Astrocyte (in vitro differentiated cells and primary cell): ENCODE data around the gene MACROH2A1. TPM values are rescaled to one million over a fixed set of nuclear protein-coding genes. Genes with fewer than 3 reads are reported as not detected.

Experiments used
- DNase-seq: peaks from one replicate; pipeline ENCODE4 v3.0.0-alpha.2; 2010; ENCODE audit warnings: low read depth
- FAIRE-seq: peaks from 2 replicates; lab custom pipeline; 2011; peaks lifted over from hg19 to GRCh38; lab: Jason Lieb, UNC
- H2AFZ ChIP-seq: 2 replicates; pipeline ENCODE4 v1.6.0; 2012; ENCODE audit warnings: low read depth, low read length, inconsistent platforms
- H3K27ac ChIP-seq: 2 replicates; pipeline ENCODE4 v1.5.1; 2011; ENCODE audit warnings: low read depth, low read length, inconsistent platforms
- H3K27me3 ChIP-seq: 2 replicates; pipeline ENCODE4 v1.6.0; 2011; ENCODE audit warnings: low read length, inconsistent platforms; ENCODE audit not compliant: insufficient read depth
- H3K36me3 ChIP-seq: 2 replicates; pipeline ENCODE4 v1.5.1; 2011; ENCODE audit warnings: low read length, inconsistent platforms; ENCODE audit not compliant: insufficient read depth
- H3K4me1 ChIP-seq: 2 replicates; pipeline ENCODE4 v1.5.1; 2011; ENCODE audit warnings: low read length, inconsistent platforms; ENCODE audit not compliant: insufficient read depth
- H3K4me2 ChIP-seq: 2 replicates; pipeline ENCODE4 v1.6.0; 2012; ENCODE audit warnings: low read length, inconsistent platforms
- H3K4me3 ChIP-seq: 2 replicates; pipeline ENCODE4 v1.5.1; 2011; ENCODE audit warnings: low read depth, mild to moderate bottlenecking, low read length, inconsistent platforms; ENCODE audit not compliant: insufficient read depth
- H3K79me2 ChIP-seq: 2 replicates; pipeline ENCODE4 v1.6.0; 2012; ENCODE audit warnings: mild to moderate bottlenecking, low read length, inconsistent platforms; ENCODE audit not compliant: insufficient read depth
- H3K9ac ChIP-seq: 2 replicates; pipeline ENCODE4 v1.6.0; 2012; ENCODE audit warnings: mild to moderate bottlenecking, low read length, inconsistent platforms
- H3K9me3 ChIP-seq: 2 replicates; pipeline ENCODE4 v1.5.1; 2012; ENCODE audit warnings: low read depth, mild to moderate bottlenecking, low read length, inconsistent platforms; ENCODE audit not compliant: insufficient read depth
- H4K20me1 ChIP-seq: 2 replicates; pipeline ENCODE4 v1.6.0; 2012; ENCODE audit warnings: low read length, inconsistent platforms; ENCODE audit not compliant: insufficient read depth
- H3K27ac Mint-ChIP-seq: one replicate; pipeline ENCODE4 v1.8.0; 2021; ENCODE audit warnings: mild to moderate bottlenecking, mixed read lengths; ENCODE audit not compliant: unreplicated experiment
- H3K27me3 Mint-ChIP-seq: one replicate; pipeline ENCODE4 v1.8.0; 2021; ENCODE audit warnings: low read depth, mixed read lengths; ENCODE audit not compliant: unreplicated experiment
- H3K36me3 Mint-ChIP-seq: one replicate; pipeline ENCODE4 v1.8.0; 2021; ENCODE audit warnings: low read depth, mixed read lengths; ENCODE audit not compliant: unreplicated experiment
- H3K4me1 Mint-ChIP-seq: one replicate; pipeline ENCODE4 v1.8.0; 2021; ENCODE audit warnings: low read depth, mixed read lengths; ENCODE audit not compliant: unreplicated experiment
- H3K4me3 Mint-ChIP-seq: one replicate; pipeline ENCODE4 v1.8.0; 2021; ENCODE audit warnings: mild to moderate bottlenecking, moderate library complexity, mixed read lengths; ENCODE audit not compliant: unreplicated experiment
- H3K9me3 Mint-ChIP-seq: one replicate; pipeline ENCODE4 v1.8.0; 2021; ENCODE audit warnings: mild to moderate bottlenecking, mixed read lengths; ENCODE audit not compliant: unreplicated experiment
- CTCF ChIP-seq: IDR thresholded peaks from 2 replicates; pipeline ENCODE4 v1.5.1; 2011; ENCODE audit warnings: low read depth, mild to moderate bottlenecking, inconsistent platforms, low read length, moderate library complexity; ENCODE audit not compliant: insufficient read depth
- EZH2 ChIP-seq: IDR thresholded peaks from 2 replicates; pipeline ENCODE4 v1.6.1; 2012; ENCODE audit warnings: mild to moderate bottlenecking, low read length, inconsistent platforms; ENCODE audit not compliant: insufficient read depth
- total RNA-seq: library from RNA; stranded (reverse); gene quantifications from 2 replicates; pipeline ENCODE4 v1.2.1, GENCODE V29; 2021

Gene MACROH2A1
- total RNA-seq, 1 donor from 2014 or later = 143 TPM

GRCh38 chr5:135317286-135317685 lies 81.7 kb downstream of the MACROH2A1 start:
- Histone ChIP-seq H4K20me1 (no peaks in the 10 kb centered on the region), H3K9ac (no peak overlapping the region), H3K4me3 (no peak overlapping the region), H3K4me1 (no peaks in the 10 kb centered on the region), H3K9me3 (no peaks in the 10 kb centered on the region), H3K36me3 (no peaks in the 10 kb centered on the region), H3K79me2 (no peaks in the 10 kb centered on the region), H3K27ac (no peak overlapping the region), H2AFZ (no peak overlapping the region), H3K27me3 (no peaks in the 10 kb centered on the region), H3K4me2 (no peak overlapping the region)
- TF ChIP-seq CTCF (no peak), EZH2 (no peak)
- no peak overlapping the region for H3K27ac Mint-ChIP-seq
- no peak overlapping the region for H3K4me3 Mint-ChIP-seq
- no peaks in the 10 kb centered on the region for H3K4me1 Mint-ChIP-seq
- H3K36me3 Mint-ChIP-seq = no peaks in the 10 kb centered on the region
- peaks cover 42% of the 10 kb centered on the region for H3K27me3 Mint-ChIP-seq
- DNase-seq (no peak), FAIRE-seq (no peak)
- H3K9me3 Mint-ChIP-seq = no peaks in the 10 kb centered on the region

GRCh38 chr5:135315386-135315785 lies 83.6 kb downstream of the MACROH2A1 start:
- peaks cover 3% of the 10 kb centered on the region for H3K4me1 ChIP-seq
- no peak for DNase-seq
- no peak overlapping the region for H3K4me2 ChIP-seq
- peaks cover 28% of the 10 kb centered on the region for H3K27me3 Mint-ChIP-seq
- H3K9me3 Mint-ChIP-seq = no peaks in the 10 kb centered on the region
- no peak for FAIRE-seq
- no peaks in the 10 kb centered on the region for H3K9me3 ChIP-seq
- H4K20me1 ChIP-seq = no peaks in the 10 kb centered on the region
- H3K27me3 ChIP-seq = no peaks in the 10 kb centered on the region
- H3K4me3 Mint-ChIP-seq = no peak overlapping the region
- no peak overlapping the region for H3K9ac ChIP-seq
- no peaks in the 10 kb centered on the region for H3K79me2 ChIP-seq
- H2AFZ ChIP-seq = no peak overlapping the region
- no peaks in the 10 kb centered on the region for H3K36me3 Mint-ChIP-seq
- TF ChIP-seq CTCF (no peak), EZH2 (no peak)
- H3K27ac ChIP-seq = no peak overlapping the region
- no peak overlapping the region for H3K4me3 ChIP-seq
- H3K27ac Mint-ChIP-seq = no peak overlapping the region
- peaks cover 2% of the 10 kb centered on the region for H3K4me1 Mint-ChIP-seq
- no peaks in the 10 kb centered on the region for H3K36me3 ChIP-seq

DNA sequence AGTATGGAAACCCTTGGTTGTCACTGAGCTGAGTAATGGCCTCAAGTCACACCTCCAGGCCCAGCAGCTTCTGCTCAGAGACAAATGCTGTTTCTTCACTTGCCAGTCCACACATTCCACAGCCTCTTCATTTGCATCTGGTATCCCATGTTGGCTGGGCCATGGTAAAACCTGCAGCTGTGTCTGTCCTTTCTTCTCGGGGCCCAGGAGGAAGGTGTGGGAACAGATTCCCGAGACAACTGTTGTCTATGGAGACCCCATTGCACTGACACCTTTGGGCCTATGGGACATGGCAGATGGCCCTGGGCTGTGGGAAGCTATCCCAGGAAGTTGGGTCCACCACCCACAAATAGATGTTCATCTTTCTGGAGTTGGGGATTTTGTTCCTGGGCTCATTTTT lies 85.1 kb downstream of the MACROH2A1 start:
- no peak for DNase-seq
- peaks cover 25% of the 10 kb centered on the region for H3K27me3 Mint-ChIP-seq
- H3K9me3 ChIP-seq = no peaks in the 10 kb centered on the region

More for the DNA sequence above, 85.1 kb downstream of the MACROH2A1 start:
- Histone ChIP-seq H3K4me2 (no peak overlapping the region), H3K9ac (no peak overlapping the region), H3K36me3 (no peaks in the 10 kb centered on the region), H3K79me2 (no peaks in the 10 kb centered on the region), H2AFZ (no peak overlapping the region), H4K20me1 (no peaks in the 10 kb centered on the region), H3K27me3 (no peaks in the 10 kb centered on the region), H3K4me3 (no peak overlapping the region), H3K4me1 (peaks cover 10% of the 10 kb centered on the region), H3K27ac (no peak overlapping the region)
- Mint-ChIP-seq H3K9me3 (no peaks in the 10 kb centered on the region), H3K36me3 (no peaks in the 10 kb centered on the region), H3K4me3 (no peak overlapping the region), H3K4me1 (peaks cover 14% of the 10 kb centered on the region), H3K27ac (no peak overlapping the region)
- FAIRE-seq = no peak
- no peak for TF ChIP-seq CTCF
- TF ChIP-seq EZH2 = no peak
